LNCaP clone FGC (cell line): ENCODE data around the gene OGG1.

ENCODE experiments used
- DNase-seq: peaks from one replicate; pipeline ENCODE4 v3.0.0-alpha.2; 2011; ENCODE audit warnings: low read depth
- H3K4me3 ChIP-seq: 2 replicates; pipeline ENCODE4 v1.5.1; 2011; ENCODE audit warnings: mild to moderate bottlenecking, low read depth, low read length, control low read depth
- TF ChIP-seq, protein P1 (sequence below): IDR thresholded peaks from 2 replicates; pipeline ENCODE4 v1.5.1; 2012; ENCODE audit warnings: mild to moderate bottlenecking; ENCODE audit not compliant: control insufficient read depth, insufficient read depth; ENCODE audit errors: extremely low read depth

Gene OGG1

DNA sequence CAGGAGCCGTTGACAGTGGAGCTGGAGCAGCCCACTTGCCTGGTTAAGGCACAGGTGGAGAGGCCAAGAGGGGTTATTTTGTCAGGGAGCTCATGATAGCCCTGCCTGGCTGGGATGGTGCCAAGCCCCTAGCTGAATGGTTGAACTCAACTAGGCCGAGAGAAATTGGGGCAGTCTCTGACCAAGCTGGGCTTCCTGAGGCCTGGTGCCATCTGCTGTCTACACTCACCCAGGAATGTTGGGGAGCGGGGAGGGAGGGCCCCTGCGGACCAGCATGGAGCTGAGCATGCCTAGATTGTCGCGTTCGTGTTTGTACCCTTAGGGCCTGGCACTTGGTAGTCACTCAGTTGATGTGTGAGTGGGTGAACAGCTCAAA lies 17.0 kb upstream of the OGG1 start:
- no peak for DNase-seq
- TF ChIP-seq, protein P1, sequence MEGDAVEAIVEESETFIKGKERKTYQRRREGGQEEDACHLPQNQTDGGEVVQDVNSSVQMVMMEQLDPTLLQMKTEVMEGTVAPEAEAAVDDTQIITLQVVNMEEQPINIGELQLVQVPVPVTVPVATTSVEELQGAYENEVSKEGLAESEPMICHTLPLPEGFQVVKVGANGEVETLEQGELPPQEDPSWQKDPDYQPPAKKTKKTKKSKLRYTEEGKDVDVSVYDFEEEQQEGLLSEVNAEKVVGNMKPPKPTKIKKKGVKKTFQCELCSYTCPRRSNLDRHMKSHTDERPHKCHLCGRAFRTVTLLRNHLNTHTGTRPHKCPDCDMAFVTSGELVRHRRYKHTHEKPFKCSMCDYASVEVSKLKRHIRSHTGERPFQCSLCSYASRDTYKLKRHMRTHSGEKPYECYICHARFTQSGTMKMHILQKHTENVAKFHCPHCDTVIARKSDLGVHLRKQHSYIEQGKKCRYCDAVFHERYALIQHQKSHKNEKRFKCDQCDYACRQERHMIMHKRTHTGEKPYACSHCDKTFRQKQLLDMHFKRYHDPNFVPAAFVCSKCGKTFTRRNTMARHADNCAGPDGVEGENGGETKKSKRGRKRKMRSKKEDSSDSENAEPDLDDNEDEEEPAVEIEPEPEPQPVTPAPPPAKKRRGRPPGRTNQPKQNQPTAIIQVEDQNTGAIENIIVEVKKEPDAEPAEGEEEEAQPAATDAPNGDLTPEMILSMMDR = no peak
- peak overlapping the region; percentile 97 for H3K4me3 ChIP-seq

DNA sequence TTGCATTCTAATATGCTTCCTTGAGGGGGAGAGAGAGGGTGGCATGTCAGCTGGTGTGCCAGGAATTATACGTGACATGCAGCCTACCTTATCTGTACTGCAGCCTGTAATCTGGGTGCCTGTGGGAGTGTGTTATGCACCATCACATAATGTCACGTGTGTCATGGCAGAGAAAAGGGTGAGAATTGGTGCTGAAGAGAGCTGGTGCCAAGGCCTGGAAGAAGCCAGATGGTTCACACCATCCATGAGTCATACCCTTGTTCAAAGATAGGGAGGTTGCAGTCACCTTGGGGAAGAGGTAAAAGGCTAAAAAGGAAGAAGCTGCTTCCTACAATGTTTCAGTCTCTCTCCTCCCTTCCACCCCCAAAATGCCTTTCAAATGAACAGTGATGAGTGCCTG lies 12.9 kb upstream of the OGG1 start:
- TF ChIP-seq, protein P1 = no peak
- DNase-seq = no peak
- no peak overlapping the region for H3K4me3 ChIP-seq

DNA sequence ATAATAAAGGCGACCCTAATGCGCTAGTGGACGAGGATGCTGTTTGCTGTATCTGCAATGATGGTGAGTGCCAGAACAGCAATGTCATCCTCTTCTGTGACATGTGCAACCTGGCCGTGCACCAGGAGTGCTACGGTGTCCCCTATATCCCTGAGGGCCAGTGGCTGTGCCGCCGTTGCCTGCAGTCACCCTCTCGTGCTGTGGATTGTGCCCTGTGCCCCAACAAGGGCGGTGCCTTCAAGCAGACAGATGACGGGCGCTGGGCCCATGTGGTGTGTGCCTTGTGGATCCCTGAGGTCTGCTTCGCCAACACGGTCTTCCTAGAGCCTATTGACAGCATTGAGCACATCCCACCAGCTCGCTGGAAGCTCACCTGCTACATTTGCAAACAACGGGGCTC lies 10.6 kb upstream of the OGG1 start:
- no peak overlapping the region for H3K4me3 ChIP-seq
- DNase-seq = no peak
- TF ChIP-seq, protein P1 = no peak

DNA sequence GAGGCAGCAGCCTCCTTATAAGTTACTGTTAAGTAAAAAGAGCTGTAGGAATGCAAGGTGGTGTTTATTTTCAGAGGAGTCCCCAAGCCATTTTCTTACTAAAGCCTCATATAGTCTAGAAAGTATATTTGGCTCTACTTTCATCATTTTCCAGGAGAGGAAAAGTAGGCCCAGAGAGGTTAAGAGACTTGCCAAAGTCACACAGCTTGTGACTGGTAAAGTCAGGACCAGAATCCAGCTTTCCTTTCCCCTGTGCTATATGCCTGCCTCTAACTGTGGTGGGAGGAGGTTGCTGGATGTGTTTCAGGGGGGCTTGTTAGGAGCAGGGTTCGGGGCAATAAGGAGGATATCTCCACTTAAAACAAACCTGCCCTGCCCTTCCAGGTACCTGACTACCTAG lies 7.2 kb upstream of the OGG1 start:
- no peak for DNase-seq
- no peak overlapping the region for H3K4me3 ChIP-seq
- TF ChIP-seq, protein P1 = no peak

DNA sequence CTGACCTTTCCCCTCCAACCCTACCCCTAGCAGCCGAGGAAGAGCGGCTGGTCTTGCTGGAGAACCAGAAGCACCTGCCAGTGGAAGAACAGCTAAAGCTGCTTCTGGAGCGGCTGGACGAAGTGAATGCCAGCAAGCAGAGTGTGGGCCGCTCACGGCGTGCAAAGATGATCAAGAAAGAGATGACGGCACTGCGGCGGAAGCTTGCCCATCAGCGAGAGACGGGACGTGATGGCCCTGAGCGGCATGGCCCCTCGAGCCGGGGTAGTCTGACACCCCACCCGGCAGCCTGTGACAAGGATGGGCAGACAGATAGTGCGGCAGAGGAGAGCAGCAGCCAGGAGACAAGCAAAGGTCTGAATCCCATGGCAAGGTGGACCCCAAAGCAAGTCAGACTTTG lies 6.2 kb upstream of the OGG1 start:
- TF ChIP-seq, protein P1 = no peak
- no peak for DNase-seq
- H3K4me3 ChIP-seq = no peak overlapping the region

DNA sequence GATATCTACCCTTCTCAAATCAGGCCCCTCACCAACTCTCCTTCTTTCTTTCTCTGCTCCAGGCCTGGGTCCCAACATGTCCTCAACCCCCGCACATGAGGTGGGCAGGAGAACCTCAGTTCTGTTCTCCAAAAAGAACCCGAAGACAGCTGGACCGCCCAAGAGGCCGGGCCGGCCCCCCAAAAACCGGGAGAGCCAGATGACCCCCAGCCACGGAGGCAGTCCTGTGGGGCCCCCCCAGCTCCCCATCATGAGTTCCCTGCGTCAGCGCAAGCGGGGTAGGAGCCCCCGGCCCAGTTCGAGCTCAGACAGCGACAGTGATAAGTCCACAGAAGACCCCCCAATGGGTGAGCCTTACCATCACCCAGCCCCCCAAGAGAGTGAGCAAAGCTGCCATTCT lies 5.6 kb upstream of the OGG1 start:
- no peak overlapping the region for H3K4me3 ChIP-seq
- no peak for DNase-seq
- TF ChIP-seq, protein P1 = no peak

DNA sequence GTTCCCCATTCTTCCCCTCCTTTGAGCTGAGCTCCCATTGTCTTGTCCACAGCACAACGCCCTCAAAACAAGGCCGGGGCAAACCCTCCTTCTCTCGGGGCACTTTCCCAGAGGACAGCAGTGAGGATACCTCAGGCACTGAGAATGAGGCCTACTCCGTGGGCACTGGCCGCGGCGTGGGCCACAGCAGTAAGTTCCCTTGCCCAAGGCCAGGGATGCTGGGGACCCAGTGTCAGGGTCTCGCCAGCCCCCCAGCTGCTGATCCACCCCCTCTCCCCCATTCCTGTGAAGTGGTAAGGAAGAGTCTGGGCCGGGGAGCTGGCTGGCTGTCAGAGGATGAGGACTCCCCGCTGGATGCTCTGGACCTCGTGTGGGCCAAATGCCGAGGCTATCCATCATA lies 4.2 kb upstream of the OGG1 start:
- no peak for DNase-seq
- TF ChIP-seq, protein P1 = no peak
- H3K4me3 ChIP-seq = no peak overlapping the region
